GM21825 (cell line): ENCODE results near the gene MED22.
"Not testable (repeated sequence)": the region's sequence is repeated elsewhere in the genome, so short reads cannot be mapped to it uniquely, and the experiment has no call there.

ENCODE experiments used
- ATAC-seq: cut with Tn5 transposase; IDR thresholded peaks from one replicate; pipeline ENCODE4 v1.9.1; 2021; ENCODE audit warnings: mild to moderate bottlenecking, moderate library complexity; ENCODE audit not compliant: unreplicated experiment

The MED22 gene

DNA sequence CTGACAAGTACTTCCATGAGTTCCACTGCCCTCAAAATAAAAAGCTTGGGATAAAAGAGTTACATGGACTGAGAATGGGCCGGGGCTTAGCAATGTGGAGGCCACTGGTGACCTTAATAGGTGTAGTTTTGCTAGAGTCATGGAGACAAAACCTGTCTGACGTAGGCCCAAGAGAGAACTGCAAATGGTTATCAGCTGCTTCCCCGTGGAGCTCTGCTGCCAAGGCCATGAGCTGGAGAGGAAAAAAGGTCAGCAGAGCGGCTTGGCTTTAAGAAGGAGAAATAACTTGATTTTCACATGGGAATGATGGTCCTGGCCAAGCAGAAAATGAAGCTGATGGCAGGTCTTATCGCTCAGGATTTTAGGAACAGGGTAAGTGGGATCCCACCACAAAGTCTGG is 8.3 kb downstream of the MED22 start:
- no peak for ATAC-seq

DNA sequence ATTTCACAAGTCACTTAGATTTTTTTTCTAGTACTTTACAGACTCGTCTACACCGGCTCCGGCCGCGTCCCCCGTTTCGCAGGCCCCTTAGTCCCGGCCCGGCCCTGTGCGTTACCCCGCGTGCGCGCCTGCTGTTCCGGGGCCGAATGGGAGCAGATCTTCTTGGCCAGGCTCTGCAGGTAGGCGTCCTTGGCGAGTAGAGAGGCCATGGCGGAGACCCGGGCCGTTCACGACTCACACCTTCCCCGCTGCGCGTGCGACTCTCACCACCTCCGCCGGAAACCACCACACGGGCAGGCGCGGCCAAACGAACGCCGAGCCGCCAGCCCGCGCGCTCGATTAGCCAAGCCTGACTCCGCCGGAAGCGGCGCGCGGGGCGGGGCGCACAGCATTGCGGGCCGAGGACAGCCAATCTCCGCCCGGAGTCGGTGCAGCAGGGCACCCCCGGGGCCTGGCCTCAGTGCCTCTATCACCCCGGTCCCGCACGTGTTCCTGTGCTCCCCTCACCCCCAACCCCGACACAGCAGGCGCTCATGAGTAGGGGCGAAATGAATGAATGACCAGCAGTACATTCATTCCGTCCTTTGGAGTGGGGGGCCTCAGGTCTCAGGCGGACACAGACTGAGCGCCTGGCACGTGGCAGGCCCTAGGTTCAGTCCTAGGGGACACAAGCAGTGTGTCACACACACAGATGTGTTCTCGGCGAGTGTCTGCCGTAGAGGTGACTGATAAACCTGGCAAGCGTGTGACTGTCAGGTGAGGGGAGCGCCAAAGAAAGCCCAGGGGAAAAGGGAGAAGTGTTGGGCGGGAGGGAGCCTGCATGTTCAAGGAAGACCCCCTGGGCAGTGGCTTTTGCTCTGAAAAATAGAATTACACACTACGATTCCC is 11.8 kb downstream of the MED22 start, which contains the start of gene SURF6:
Gene SURF6 (minus strand): TSS at position 265 of the 888 bp plus-strand sequence. CDS start 56 bp downstream, at position 209.
- peak; percentile 75 for ATAC-seq

DNA sequence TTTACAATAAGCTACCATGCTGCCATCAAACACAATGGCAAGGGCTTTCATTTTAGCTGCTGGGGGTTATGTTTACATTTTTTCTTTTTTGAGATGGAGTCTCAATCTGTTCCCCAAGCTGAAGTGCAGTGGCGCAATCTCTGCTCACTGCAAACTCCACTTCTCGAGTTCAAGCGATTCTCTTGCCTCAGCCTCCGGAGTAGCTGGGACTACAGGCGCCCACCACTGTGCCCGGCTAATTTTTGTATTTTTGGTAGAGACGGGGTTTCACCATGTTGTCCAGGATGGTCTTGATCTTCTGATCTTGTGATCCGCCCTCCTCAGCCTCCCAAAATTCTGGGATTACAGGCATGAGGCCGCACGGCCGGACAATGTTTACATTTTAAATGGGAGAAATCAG is 13.0 kb downstream of the MED22 start:
- ATAC-seq = not testable (repeated sequence)

DNA sequence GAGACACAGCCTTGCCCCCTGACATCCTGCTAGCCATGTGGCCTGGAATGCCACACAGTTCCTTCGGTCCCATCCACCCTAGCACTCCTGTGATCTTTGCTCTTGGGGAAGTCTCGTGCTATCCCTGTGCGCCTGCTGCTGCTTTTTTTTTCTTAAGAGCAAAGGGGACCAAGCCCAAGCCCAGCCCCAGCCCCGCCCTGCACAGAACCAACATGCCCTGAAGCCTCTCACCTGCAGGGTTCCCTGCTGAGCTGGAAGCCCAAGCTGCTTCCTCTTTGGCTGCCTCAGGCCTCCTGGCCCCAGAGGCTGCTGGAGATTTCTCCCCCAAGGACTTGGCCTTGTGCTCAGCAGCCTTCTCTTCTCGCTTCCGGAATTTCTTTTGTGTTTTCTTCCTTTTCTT is 13.8 kb downstream of the MED22 start:
- ATAC-seq = no peak

DNA sequence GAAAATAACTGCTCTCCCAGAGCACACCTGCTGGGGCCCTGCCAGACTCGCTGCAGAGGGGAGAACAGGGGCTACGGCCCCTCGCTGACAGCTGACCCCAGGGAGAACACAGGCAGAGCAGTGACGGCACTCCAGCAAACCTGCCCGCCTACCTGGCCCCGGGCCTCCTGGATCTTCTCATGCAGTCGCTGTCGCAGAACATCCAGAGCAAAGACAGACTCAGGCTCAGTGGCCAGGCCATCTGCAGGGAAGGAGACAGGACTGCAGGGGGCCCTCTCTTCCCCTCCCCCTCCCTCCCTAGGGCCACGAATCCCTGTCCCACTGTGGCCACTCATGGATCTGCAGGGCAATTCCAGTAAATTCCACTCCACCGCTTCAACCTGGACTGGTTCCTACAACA is 14.4 kb downstream of the MED22 start:
- ATAC-seq = no peak

DNA sequence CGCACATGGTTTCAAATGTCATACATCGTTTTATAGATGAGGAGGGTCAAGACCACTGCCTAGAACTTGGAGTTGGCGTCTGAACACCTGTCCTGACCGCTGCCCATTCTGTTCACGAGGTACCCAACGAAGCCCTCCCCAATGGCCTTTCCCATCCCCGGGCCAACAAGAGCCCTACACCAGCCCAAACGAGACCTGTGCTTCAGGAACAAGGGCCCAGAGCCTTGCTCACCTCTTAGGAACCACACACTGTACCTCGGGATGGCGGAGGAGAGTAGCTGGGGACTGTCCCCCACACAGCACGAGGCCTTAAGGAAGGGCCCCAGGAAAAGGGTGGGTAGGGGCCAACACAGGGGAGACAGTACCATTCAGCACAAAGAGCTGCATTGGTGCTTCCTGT is 14.9 kb downstream of the MED22 start:
- ATAC-seq = no peak

DNA sequence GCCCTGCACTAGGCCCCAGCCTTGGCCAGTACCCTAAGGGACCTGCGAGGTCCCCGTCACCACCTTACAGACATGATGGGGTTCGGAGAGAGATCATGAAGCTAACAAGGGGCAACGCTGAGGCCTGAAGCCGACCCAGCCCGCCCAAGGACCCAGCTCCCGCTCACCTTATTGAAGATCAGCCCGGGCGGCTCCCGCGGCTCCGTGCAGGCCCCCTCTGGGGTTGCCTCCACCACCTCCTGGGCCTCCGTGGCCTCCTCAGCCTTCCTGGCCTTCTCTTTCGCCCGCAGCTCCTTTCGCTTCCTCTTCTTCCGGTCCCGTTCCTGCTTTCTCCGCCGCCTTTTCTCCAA is 15.6 kb downstream of the MED22 start:
- no peak for ATAC-seq

DNA sequence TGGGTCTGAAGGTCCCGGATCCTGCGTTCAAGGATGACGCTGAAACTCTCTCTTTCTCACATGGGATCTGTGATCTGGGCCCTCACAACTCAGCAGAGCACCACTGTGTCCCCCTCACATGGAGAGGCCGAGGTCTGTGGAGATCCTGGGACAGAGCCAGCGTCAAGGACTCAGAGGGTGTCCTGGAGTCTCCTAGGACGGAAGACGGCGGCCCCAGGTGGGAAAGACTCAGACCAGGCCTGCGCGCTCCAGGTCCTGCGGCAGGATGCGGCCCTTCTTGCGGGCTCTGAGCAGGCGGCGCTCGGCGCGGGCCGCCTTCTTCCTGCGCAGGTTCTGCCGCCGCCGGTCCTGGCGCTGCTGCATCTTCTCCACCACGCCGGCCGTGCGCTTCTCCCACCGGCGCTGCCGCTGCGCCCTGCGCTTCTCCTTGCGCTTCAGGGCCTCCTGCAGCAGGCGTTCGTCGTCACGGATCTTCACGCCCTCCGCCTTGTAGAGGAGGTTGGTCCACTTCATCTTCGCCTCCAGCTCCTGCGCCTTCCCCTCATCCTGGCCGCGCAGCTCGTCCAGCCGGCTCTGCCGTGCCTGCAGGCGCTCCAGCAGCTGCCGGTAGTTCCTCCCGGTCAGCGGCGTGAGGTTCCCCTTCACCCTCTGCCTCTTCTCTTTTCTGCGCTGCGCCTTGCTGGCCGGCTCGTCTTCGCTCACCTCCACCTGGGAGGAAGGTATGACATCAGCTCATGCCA is 16.1 kb downstream of the MED22 start:
- no peak for ATAC-seq

DNA sequence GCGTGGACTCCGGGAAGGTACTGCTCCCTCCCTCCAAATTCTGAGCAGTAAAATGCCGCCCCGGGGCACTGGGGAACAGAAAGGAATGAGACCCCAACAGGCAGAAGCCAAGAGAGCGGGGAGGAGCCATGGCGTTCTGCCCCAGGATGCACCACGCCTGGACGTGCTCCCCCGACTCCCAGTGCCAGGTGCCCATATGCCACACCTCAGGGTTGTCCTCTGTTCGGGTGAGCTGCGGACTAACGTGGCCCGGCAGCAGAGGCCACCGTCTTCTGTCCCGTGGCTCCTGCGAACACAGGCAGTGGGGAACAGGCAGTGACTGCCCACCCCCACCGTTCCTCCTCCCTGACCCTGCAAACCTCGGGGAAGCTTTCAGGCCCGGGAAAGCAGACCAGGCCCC is 16.7 kb downstream of the MED22 start:
- no peak for ATAC-seq

DNA sequence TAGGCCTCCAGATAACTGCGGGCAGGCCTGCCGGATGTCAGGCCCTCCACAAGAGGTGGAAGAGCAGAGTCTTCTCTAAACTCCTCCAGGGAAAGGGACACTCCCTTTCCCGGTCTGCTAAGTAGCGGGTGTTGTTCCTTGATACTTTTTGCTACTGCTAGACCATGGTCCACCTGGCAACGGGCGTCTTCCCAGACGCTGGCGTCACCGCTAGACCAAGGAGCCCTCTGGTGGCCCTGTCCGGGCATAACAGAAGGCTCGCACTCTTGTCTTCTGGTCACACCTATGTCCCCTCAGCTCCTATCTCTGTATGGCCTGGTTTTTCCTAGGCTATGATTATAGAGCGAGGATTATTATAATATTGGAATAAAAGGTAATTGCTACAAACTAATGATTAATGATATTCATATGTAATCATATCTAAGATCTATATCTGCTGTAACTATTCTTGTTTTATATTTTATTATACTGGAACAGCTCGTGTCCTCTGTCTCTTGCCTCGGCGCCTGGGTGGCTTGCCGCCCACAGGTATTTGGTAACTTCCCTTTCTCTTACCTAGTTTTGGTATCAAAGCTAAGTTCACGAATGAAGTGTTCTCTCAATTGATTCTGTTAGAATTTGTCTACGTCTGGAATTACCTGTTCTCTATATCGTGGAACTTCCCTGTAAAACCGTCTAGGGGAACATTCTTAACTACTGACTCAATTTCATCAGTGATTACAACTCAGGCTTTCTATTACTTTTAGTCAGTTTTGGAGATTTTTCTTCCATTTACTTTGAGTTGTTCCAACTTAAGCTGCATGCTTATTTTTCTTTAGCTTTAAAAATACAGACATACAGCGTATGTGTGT is 18.4 kb downstream of the MED22 start:
- ATAC-seq = not testable (repeated sequence)

DNA sequence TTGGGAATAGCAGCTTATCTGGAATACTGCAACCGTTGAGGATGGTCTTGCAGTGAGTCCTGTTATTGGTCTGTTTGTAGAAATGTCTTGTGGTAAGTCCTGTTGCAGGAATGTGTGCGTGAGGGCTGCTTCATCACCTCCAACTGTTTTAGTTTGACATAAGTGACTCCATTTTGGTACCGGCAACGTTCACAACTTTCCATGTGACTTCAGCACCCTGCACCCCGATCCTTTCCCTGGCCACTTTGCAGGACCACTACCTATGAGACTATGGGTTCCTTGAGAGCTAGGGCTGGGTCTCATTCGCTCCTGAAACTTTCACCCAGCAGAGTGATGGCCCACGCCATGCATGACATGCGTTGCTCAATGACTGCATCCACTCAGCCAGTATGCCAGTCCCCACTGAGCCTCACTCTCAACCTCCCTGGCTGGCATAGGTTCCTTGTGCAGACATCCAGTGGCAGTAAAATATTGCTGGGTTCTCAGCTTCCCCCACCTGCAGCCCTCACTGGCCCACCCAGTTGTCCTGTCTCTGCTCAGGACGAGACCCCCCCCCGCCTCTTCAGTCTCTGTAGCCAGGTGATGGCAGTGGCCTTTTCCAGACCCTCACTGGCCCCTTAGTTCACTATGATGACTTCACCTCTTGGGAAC is 20.0 kb downstream of the MED22 start:
- ATAC-seq = no peak

DNA sequence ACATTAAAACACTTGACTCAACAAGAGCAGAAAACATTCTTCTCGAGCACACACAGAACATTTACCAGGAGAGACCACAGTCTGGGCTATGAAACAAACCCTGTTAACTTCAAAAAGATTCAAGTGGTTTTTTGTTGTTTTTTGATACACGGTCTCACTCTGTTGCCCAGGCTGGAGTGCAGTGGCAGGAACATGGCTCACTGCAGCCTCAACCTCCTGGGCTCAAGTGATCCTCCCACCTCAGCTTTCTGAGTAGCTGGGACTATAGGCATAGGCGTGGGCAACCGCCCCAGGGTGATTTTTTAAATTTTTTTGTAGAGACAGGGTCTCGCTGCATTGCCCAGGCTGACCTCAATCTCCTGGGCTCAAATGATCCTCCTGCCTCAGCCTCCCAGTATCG is 20.9 kb downstream of the MED22 start:
- ATAC-seq = not testable (repeated sequence)

DNA sequence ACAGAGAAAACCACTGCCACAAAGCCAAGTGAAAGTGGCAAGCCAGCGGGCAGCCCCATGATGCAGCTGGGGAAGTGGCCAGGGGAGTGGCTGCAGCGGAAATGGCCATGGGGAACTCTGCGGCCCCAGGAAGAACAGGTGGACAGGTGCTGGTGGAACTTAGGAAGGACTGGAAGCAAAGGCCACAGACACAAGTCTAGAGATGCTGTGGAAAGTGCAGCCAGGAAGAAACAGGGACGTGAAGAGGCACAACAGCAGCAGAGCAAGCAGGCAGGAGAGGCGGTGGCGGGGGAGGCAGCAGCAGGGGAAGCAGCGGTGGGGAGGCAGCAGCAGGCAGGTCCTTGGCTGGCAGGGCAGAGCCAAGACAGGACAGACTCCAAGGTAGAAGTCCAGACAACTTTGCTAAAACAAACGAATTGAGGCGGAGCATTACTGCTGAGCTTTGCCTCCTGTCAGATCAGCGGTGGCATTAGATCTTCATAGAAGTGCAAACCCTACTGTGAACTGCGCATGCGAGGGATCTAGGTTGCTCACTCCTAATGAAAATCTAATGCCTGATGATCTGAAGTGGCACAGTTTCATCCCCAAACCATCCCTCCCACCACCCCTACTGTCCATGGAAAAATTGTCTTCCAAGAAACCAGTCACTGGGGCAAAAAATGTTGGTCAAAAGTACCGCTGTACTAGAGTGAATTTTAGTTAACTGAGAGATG is 23.8 kb downstream of the MED22 start:
- ATAC-seq = no peak

DNA sequence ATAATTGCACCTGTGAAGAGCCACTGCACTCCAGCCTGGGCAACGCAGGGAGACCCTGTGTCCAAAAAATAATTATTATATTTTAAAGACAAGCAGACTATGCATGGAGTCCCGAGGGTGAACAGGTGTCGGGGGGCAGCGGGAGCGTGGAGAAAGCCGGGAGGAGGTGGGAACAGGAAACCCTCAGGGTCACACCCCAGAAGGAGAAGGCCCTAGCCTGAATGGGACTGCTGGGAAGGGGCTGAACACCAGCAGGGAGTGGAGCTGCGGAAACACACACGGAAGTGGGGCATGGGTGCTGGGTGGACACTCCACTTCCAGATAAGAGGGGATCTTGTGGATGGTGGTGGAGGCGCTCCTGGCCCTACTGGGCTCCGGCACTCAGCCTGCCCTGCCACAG is 24.7 kb downstream of the MED22 start:
- ATAC-seq = no peak

DNA sequence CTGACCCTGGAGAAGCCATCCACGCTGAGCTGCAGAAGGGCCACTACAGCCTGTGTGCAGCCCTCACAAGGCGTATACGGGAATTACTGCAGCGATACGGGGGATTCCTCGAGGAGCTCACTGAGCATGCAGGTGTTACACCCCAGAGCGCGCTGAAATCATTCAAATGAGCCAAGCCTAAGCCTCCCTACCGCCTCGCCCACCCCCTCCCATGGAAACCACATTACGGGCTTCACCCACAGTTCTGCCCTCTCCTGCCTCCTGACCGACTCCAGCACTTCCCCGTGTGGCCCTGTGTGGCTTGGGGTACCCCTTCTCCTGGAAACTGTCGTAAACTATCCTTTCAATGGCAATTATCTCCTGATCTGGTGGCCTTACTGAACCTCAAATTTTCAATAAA is 25.2 kb downstream of the MED22 start:
- ATAC-seq = no peak

DNA sequence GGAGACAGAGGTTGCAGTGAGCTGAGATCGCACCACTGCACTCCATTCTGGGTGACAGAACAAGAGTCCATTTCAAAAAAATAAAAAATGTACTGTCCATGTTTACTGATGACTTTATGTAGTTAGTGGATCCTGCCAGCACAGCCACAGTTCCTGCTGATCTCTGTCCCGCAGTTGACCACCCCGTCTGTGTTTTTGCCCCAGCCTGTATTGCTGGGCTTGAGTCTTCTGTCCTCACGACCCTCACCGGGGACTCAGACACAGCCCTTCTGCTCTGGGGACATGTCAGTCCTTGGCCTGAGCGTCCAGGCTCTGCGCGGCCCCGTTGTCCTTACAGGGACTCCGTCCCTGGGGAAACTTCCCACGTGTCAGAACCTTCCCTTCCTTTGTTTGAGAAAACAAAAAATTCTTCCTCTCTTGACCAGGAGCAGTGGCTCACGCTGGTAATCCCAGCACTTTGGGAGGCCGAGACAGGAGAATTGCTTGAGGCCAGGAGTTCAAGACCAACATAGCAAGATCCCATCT is 26.5 kb downstream of the MED22 start:
- no peak for ATAC-seq

DNA sequence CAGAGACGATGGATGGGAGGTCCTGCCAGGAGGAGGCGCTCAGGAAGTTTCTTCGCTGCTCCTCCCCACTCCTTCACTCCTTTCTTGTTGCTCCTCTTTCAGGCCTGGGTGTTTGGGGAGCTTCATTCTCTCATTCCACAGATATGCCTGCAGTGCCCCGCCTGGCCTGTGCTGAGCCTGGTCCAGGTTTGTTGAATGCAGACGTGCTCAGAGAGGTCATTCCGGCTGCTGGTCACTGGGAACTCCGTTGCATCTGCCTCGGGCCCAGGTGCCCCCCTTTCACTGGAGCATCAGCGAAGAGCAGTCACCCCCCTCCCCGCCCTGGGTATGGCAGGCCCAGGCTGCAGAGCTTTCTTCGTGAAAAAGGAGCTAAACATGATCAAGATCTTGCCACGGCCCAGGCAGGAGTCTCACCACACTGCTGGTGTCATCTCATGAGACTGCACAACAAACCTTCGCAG is 27.5 kb downstream of the MED22 start:
- ATAC-seq = no peak

DNA sequence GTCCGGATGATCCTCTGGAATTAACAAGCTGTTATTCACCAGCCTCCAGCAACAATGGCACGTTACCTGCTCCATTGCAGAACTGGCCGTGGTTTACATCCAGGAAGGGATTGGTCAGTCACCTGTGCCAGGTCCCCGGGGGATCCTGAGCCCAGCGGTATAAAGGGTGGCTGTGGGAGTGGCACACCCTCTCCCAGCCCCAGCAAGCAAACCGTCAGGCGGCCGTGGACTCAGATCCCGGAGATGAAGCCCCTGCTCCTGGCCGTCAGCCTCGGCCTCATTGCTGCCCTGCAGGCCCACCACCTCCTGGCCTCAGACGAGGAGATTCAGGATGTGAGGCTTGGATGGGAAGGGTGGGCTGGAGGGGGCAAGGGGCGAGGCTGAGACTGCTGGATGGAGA is 30.4 kb downstream of the MED22 start:
- ATAC-seq = not testable (repeated sequence)

DNA sequence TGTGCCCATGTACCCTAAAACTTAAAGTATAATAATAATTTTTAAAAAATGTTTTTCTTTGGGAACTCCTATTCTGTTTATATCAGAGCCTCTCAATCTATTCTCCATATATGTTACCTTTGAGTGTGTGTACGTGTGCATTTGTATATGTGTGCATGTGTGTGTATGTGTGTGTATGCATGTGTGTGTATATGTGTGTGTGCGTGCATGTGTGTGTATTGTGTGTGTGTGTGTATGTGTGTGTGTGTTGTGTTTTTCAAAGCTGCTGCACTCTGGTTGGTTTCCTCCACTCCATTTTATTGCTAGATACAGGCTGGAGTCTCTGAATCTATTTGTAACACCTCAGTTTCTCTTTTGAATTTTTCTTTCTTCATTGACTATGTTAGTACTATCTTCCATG is 31.9 kb downstream of the MED22 start:
- ATAC-seq = no peak

DNA sequence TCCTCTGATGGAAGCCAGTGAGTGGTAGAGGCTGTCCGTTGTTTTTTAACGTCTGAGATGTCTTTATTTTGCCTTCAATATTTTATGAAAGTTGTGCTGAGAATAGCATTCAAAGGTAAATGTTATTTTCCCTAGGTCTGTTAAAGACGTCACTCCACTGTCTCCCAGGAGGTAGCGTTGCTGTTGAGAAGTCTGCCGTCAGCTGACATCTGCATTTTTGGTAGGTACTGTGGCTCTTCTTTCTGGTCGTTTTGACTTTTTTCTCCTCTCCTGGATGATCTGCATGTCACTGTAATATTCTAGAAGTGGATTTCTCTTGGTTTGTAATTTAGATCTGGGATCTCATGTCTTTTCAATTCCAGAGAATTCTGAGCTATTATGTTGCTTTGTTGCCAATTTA is 38.3 kb downstream of the MED22 start:
- ATAC-seq = no peak
